Endothelial cell of umbilical vein (primary cell): ENCODE measurements around the gene TKFC. TPM values are rescaled to one million over a fixed set of nuclear protein-coding genes. Genes with fewer than 3 reads are reported as not detected.

Experiments used
- BruUV-seq: library from RNA; stranded (reverse); fragments of 400-500 nt; replicated peaks from 2 replicates; lab custom pipeline; 2021; lab: Mats Ljungman, UMichigan
- CTCF ChIA-PET: fragments of 300-600, 350-600 bp; sonication (Branson Sonifier 250); formaldehyde crosslinking; loops from one replicate; lab custom pipeline; 2021; ENCODE audit warnings: antibody characterized with exemption, inconsistent platforms; lab: Charles Lee
- POLR2A ChIA-PET: fragments of 300-600, 350-600 bp; sonication (Branson Sonifier 250); formaldehyde crosslinking; loops from one replicate; lab custom pipeline; 2021; ENCODE audit warnings: antibody characterized with exemption, inconsistent platforms; lab: Charles Lee
- DNase-seq: peaks from one replicate; pipeline ENCODE4 v3.0.0-alpha.2; 2011; ENCODE audit warnings: low read depth, low spot score
- FAIRE-seq: peaks from 2 replicates; lab custom pipeline; 2011; peaks lifted over from hg19 to GRCh38; lab: Jason Lieb, UNC
- H2AFZ ChIP-seq: 2 replicates; pipeline ENCODE4 v1.6.0; 2012; ENCODE audit warnings: low read depth, low read length, control low read depth, inconsistent platforms
- H3K27ac ChIP-seq: 2 replicates; pipeline ENCODE4 v1.5.1; 2011; ENCODE audit warnings: low read depth, mild to moderate bottlenecking, control low read depth, low read length, moderate library complexity; ENCODE audit not compliant: insufficient read depth
- H3K27me3 ChIP-seq, 2 experiments: 2 replicates each; pipeline versions ENCODE4 v1.6.0 to v1.6.1; 2011; ENCODE audit warnings: low read length in 2 of 2, mixed read lengths in 1 of 2; ENCODE audit not compliant: control insufficient read depth in 2 of 2, insufficient read depth in 2 of 2
- H3K36me3 ChIP-seq, 2 experiments: 2 replicates in 1 of 2; 3 replicates in 1 of 2; pipeline ENCODE4 v1.5.1; 2011; ENCODE audit warnings: low read length in 2 of 2, mild to moderate bottlenecking in 1 of 2, moderate library complexity in 1 of 2; ENCODE audit not compliant: control insufficient read depth in 2 of 2, insufficient read depth in 2 of 2; ENCODE audit errors: extremely low read depth in 1 of 2
- H3K4me1 ChIP-seq: 3 replicates; pipeline ENCODE4 v1.5.1; 2011; ENCODE audit warnings: mild to moderate bottlenecking, low read length; ENCODE audit not compliant: control insufficient read depth, insufficient read depth; ENCODE audit errors: extremely low read depth
- H3K4me2 ChIP-seq: 2 replicates; pipeline ENCODE4 v1.6.1; 2011; ENCODE audit warnings: low read length, control low read depth, mixed read lengths; ENCODE audit not compliant: insufficient read depth
- H3K4me3 ChIP-seq, 3 experiments: fragments of 200-600 bp in 1 of 3; sonication (generic), shearing (Covaris generic) in 1 of 3; replicated peaks in 1 of 3; 2 replicates each; pipeline ENCODE4 v1.5.1; 2011 to 2016; ENCODE audit warnings: control low read depth in 3 of 3, low read length in 3 of 3, mild to moderate bottlenecking in 2 of 3, inconsistent platforms in 1 of 3, low read depth in 1 of 3, moderate library complexity in 1 of 3; ENCODE audit not compliant: insufficient read depth in 1 of 3
- H3K79me2 ChIP-seq: 2 replicates; pipeline ENCODE4 v1.6.0; 2012; ENCODE audit warnings: low read length, inconsistent platforms; ENCODE audit not compliant: control insufficient read depth, insufficient read depth
- H3K9ac ChIP-seq: replicated peaks from 2 replicates; pipeline ENCODE3; 2011; ENCODE audit warnings: low read length, control low read depth; ENCODE audit not compliant: insufficient read depth; ENCODE audit errors: extremely low read depth
- H3K9me1 ChIP-seq: replicated peaks from 3 replicates; pipeline ENCODE4 v1.6.0; 2011; ENCODE audit warnings: mild to moderate bottlenecking, low read length; ENCODE audit not compliant: control insufficient read depth, insufficient read depth; ENCODE audit errors: extremely low read depth
- H3K9me3 ChIP-seq: replicated peaks from 2 replicates; pipeline ENCODE4 v1.5.1; 2012; ENCODE audit warnings: low read length, inconsistent platforms; ENCODE audit not compliant: control insufficient read depth, insufficient read depth
- H4K20me1 ChIP-seq: replicated peaks from 2 replicates; pipeline ENCODE3; 2011; ENCODE audit warnings: mild to moderate bottlenecking, low read length; ENCODE audit not compliant: control insufficient read depth, insufficient read depth; ENCODE audit errors: extremely low read depth
- EZH2 ChIP-seq: IDR thresholded peaks from 2 replicates; pipeline ENCODE4 v1.6.1; 2012; ENCODE audit warnings: borderline replicate concordance, low read depth, mild to moderate bottlenecking, moderate library complexity, low read length, inconsistent platforms; ENCODE audit not compliant: severe bottlenecking
- FOS ChIP-seq: IDR thresholded peaks from 2 replicates; pipeline ENCODE4 v1.6.1; 2011; ENCODE audit warnings: mild to moderate bottlenecking, low read length, moderate library complexity, borderline replicate concordance; ENCODE audit not compliant: insufficient read depth
- GATA2 ChIP-seq: IDR thresholded peaks from 2 replicates; pipeline ENCODE4 v1.7.0; 2011; ENCODE audit warnings: low read depth, mild to moderate bottlenecking, moderate library complexity, mixed read lengths, low read length; ENCODE audit not compliant: insufficient read length, insufficient read depth
- JUN ChIP-seq: IDR thresholded peaks from 2 replicates; pipeline ENCODE4 v1.6.1; 2011; ENCODE audit warnings: borderline replicate concordance, low read depth; ENCODE audit not compliant: insufficient read length, insufficient read depth
- MYC ChIP-seq: IDR thresholded peaks from one replicate; pipeline ENCODE4 v1.6.1; 2011; ENCODE audit warnings: mild to moderate bottlenecking, low read depth, low read length
- POLR2A ChIP-seq: IDR thresholded peaks from 2 replicates; pipeline ENCODE4 v1.6.1; 2012; ENCODE audit warnings: low read depth, mild to moderate bottlenecking, control low read depth, low read length
- POLR2AphosphoS5 ChIP-seq: IDR thresholded peaks from 2 replicates; pipeline ENCODE4 v1.6.1; 2012; ENCODE audit warnings: low read depth, mild to moderate bottlenecking, control low read depth, low read length, moderate library complexity; ENCODE audit not compliant: insufficient read depth
- dilution Hi-C: fragments of 300-500 bp; cut with MboI; formaldehyde crosslinking; loops from one replicate; pipeline ENCODE4 v1.15.0; 2019; ENCODE audit warnings: low sequenced_read_pairs; ENCODE audit not compliant: extremely low pct_ligation_motif_present
- intact Hi-C: fragments of 100-400 bp; cut with micrococcal nuclease; formaldehyde crosslinking; loops from one replicate; pipeline ENCODE4 v1.10.0; 2022
- polyA plus RNA-seq, 4 experiments: library from polyadenylated mRNA; depleted of rRNA in 3 of 4; stranded (reverse) in 3 of 4; unstranded in 1 of 4; fragments of >200 nt; gene quantifications; 2 replicates each; pipeline versions ENCODE4 v1.2.1 to v1.2.3, GENCODE V29; 2011 to 2012; ENCODE audit warnings: missing spikeins in 1 of 4
- total RNA-seq: library from RNA; stranded (reverse); gene quantifications from 2 replicates; pipeline ENCODE4 v1.2.3, GENCODE V29; 2021
- TF ChIP-seq, protein P1 (sequence below): IDR thresholded peaks from 2 replicates; pipeline ENCODE4 v1.6.1; 2011; ENCODE audit not compliant: insufficient read depth, insufficient read length
- TF ChIP-seq, protein P2 (sequence below), 2 donors: IDR thresholded peaks; 1 replicate in 1 of 2; 2 replicates in 1 of 2; pipeline ENCODE4 v1.5.1; 2011; ENCODE audit warnings: low read length in 2 of 2, mild to moderate bottlenecking in 2 of 2, moderate library complexity in 2 of 2, control low read depth in 1 of 2, inconsistent platforms in 1 of 2, low read depth in 1 of 2; ENCODE audit not compliant: insufficient read depth in 1 of 2; ENCODE audit errors: extremely low read depth in 1 of 2

Gene TKFC
- total and polyA plus RNA-seq, 2 donors (not counting 3 experiments of a cell fraction or from before 2014, with no cell fraction given), result 30.8 to 31.7 TPM

DNA sequence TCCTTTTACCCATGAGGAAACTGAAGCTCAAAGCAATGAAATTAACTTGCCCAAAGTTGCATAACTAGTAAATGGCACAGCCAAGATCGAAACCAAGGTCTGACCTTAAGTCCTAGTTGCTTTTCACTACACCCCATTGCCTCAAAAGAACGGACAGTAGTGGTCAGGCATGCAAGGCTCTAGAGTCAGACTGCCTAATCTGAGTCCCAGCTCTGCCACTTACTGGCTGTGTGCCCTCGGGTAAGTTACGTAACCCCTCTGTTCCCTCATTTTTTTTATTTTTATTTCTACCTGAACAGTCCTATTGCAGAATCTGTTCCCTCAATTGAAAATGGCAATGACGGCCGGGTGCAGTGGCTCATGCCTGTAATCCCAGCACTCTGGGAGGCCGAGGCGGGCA, 19.0 kb downstream of the TKFC start:
- BruUV-seq, result no TSS peak
- peaks cover 0 to 20% of the 10 kb centered on the region in 2 experiments for H3K36me3 ChIP-seq
- ChIA-PET POLR2A (interaction anchor here (1.0 kb wide), 1 partner anchor 9 kb away, joined by 3 read pairs; no protein-coding TSS in a partner anchor), CTCF (interaction anchor here (0.9 kb wide), 1 partner anchor 33 kb away, joined by 3 read pairs; no protein-coding TSS in a partner anchor)
- no peak overlapping the region for H3K4me3 ChIP-seq
- no peaks in the 10 kb centered on the region for H3K9me3 ChIP-seq
- dilution Hi-C loops, result no loop called here
- no peaks in the 10 kb centered on the region for H3K27me3 ChIP-seq
- TF ChIP-seq MYC, result no peak
- TF ChIP-seq POLR2AphosphoS5, result no peak
- no peak for TF ChIP-seq EZH2
- TF ChIP-seq, protein P1, sequence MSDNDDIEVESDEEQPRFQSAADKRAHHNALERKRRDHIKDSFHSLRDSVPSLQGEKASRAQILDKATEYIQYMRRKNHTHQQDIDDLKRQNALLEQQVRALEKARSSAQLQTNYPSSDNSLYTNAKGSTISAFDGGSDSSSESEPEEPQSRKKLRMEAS, result no peak
- TF ChIP-seq FOS, result no peak
- TF ChIP-seq, protein P2, sequence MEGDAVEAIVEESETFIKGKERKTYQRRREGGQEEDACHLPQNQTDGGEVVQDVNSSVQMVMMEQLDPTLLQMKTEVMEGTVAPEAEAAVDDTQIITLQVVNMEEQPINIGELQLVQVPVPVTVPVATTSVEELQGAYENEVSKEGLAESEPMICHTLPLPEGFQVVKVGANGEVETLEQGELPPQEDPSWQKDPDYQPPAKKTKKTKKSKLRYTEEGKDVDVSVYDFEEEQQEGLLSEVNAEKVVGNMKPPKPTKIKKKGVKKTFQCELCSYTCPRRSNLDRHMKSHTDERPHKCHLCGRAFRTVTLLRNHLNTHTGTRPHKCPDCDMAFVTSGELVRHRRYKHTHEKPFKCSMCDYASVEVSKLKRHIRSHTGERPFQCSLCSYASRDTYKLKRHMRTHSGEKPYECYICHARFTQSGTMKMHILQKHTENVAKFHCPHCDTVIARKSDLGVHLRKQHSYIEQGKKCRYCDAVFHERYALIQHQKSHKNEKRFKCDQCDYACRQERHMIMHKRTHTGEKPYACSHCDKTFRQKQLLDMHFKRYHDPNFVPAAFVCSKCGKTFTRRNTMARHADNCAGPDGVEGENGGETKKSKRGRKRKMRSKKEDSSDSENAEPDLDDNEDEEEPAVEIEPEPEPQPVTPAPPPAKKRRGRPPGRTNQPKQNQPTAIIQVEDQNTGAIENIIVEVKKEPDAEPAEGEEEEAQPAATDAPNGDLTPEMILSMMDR (IDR thresholded peaks at IDR 0.05; ENCODE audit: extremely low read depth in 1 of 2, insufficient read depth in 1 of 2, low read depth in 1 of 2, low read length in 2 of 2), result no peak
- no peak for TF ChIP-seq POLR2A
- TF ChIP-seq JUN, result no peak
- TF ChIP-seq GATA2, result no peak
- no peak overlapping the region for H3K27ac ChIP-seq
- no peaks in the 10 kb centered on the region for H3K9me1 ChIP-seq
- no peaks in the 10 kb centered on the region for H3K79me2 ChIP-seq
- peak; percentile 33 for FAIRE-seq
- H3K9ac ChIP-seq, result no peak overlapping the region
- no peak overlapping the region for H3K4me2 ChIP-seq
- H3K4me1 ChIP-seq, result peaks cover 14% of the 10 kb centered on the region
- DNase-seq, result no peak
- intact Hi-C loops, result no loop called here
- H2AFZ ChIP-seq, result no peak overlapping the region
- no peaks in the 10 kb centered on the region for H4K20me1 ChIP-seq
